PC-3 (cell line): ENCODE results near the gene ADGRG6. TPM values are rescaled to one million over a fixed set of nuclear protein-coding genes. Genes with fewer than 3 reads are reported as not detected.

Experiments
- ATAC-seq: fragments of 200-7000 bp; cut with Tn5 transposase; 2 replicates; pipeline ENCODE4 v1.9.1; 2020; ENCODE audit warnings: mild to moderate bottlenecking, moderate library complexity
- BruUV-seq: library from RNA; stranded (reverse); fragments of 400-500 nt; replicated peaks from 2 replicates; lab custom pipeline; 2021; lab: Mats Ljungman, UMichigan
- CTCF ChIA-PET: fragments of 300-600 bp; sonication (Branson Sonifier 250); formaldehyde crosslinking; loops from one replicate; lab custom pipeline; 2022; ENCODE audit warnings: antibody characterized with exemption; lab: Charles Lee
- POLR2A ChIA-PET: fragments of 300-600 bp; sonication (Branson Sonifier 250); formaldehyde crosslinking; loops from one replicate; lab custom pipeline; 2022; ENCODE audit warnings: antibody characterized with exemption; ENCODE audit not compliant: unreplicated experiment; lab: Charles Lee
- DNase-seq: peaks from one replicate; pipeline ENCODE4 v3.0.0-alpha.2; 2015
- H2AFZ ChIP-seq: fragments of 300-600 bp; sonication (generic); 2 replicates; pipeline ENCODE4 v1.6.0; 2016; ENCODE audit warnings: antibody characterized with exemption, low read length
- H3F3A ChIP-seq: fragments of 300-600 bp; sonication (generic); one replicate; pipeline ENCODE4 v1.6.0; 2017; ENCODE audit warnings: antibody characterized with exemption, low read length, control low read depth, mild to moderate bottlenecking; ENCODE audit not compliant: unreplicated experiment
- H3K27ac ChIP-seq: fragments of 300-600 bp; sonication (generic); 2 replicates; pipeline ENCODE4 v1.5.1; 2016; ENCODE audit warnings: mild to moderate bottlenecking, low read length
- H3K27me3 ChIP-seq: fragments of 300-600 bp; sonication (generic); 2 replicates; pipeline ENCODE4 v1.6.1; 2016; ENCODE audit warnings: low read length, mixed read lengths
- H3K36me3 ChIP-seq: fragments of 300-600 bp; sonication (generic); 2 replicates; pipeline ENCODE4 v1.6.1; 2016; ENCODE audit warnings: low read depth, mixed run types, low read length, mixed read lengths
- H3K4me1 ChIP-seq: fragments of 300-600 bp; sonication (generic); 2 replicates; pipeline ENCODE4 v1.5.1; 2016; ENCODE audit warnings: low read length; ENCODE audit not compliant: insufficient read depth
- H3K4me2 ChIP-seq: fragments of 300-600 bp; sonication (generic); 2 replicates; pipeline ENCODE4 v1.6.0; 2016; ENCODE audit warnings: low read length
- H3K4me3 ChIP-seq: fragments of 300-600 bp; sonication (generic); 2 replicates; pipeline ENCODE4 v1.5.1; 2016; ENCODE audit warnings: mild to moderate bottlenecking, low read length, mixed read lengths
- H3K79me2 ChIP-seq: fragments of 300-600 bp; sonication (generic); 2 replicates; pipeline ENCODE4 v1.6.1; 2017; ENCODE audit warnings: low read length, mixed read lengths
- H3K9ac ChIP-seq: fragments of 300-600 bp; sonication (generic); 2 replicates; pipeline ENCODE4 v1.6.0; 2016; ENCODE audit warnings: mild to moderate bottlenecking, low read length
- H3K9me2 ChIP-seq: fragments of 300-600 bp; sonication (generic); replicated peaks from 2 replicates; pipeline ENCODE4 v1.6.1; 2016; ENCODE audit warnings: mixed run types, low read length, mixed read lengths
- H3K9me3 ChIP-seq: fragments of 300-600 bp; sonication (generic); 2 replicates; pipeline ENCODE4 v1.6.1; 2016; ENCODE audit warnings: low read length, mixed read lengths
- H4K20me1 ChIP-seq: fragments of 300-600 bp; sonication (generic); 2 replicates; pipeline ENCODE4 v1.6.1; 2016; ENCODE audit warnings: low read length, mixed read lengths
- CTCF ChIP-seq: fragments of 300-600 bp; sonication (generic); conservative IDR thresholded peaks from 2 replicates; pipeline ENCODE4 v1.5.1; 2017; ENCODE audit warnings: antibody characterized with exemption, low read depth, mild to moderate bottlenecking, low read length
- EZH2 ChIP-seq: fragments of 300-600 bp; sonication (generic); IDR thresholded peaks from one replicate; pipeline ENCODE4 v1.6.1; 2017; ENCODE audit warnings: antibody characterized with exemption, mild to moderate bottlenecking, low read length; ENCODE audit not compliant: unreplicated experiment
- EZH2phosphoT487 ChIP-seq: fragments of 300-600 bp; sonication (generic); IDR thresholded peaks from 2 replicates; pipeline ENCODE4 v1.6.1; 2018; ENCODE audit warnings: mild to moderate bottlenecking, antibody characterized with exemption, low read length, borderline replicate concordance
- intact Hi-C: fragments of 100-400 bp; cut with micrococcal nuclease; formaldehyde crosslinking; loops from 2 replicates; pipeline ENCODE4 v1.9.0; 2023
- total RNA-seq: library from RNA; depleted of rRNA; stranded (reverse); fragments of >200 nt; gene quantifications from 2 replicates; pipeline ENCODE4 v1.2.3, GENCODE V29; 2014

The ADGRG6 gene
- total RNA-seq, 1 experiment from 2014 or later, result 73.2 TPM

- H3K79me2 ChIP-seq, result peaks cover 72% of the 10 kb centered on the region
- H3K27ac ChIP-seq, result peak overlapping the region; percentile 100
- peak; percentile 76 for DNase-seq
- peak; percentile 20 for ATAC-seq
- TF ChIP-seq EZH2phosphoT487 (no peak), EZH2 (no peak), CTCF (no peak)
- no peak overlapping the region for H3K4me3 ChIP-seq
- no peaks in the 10 kb centered on the region for H3K36me3 ChIP-seq
- no TSS peak for BruUV-seq
- CTCF ChIA-PET, result interaction anchor here (1.0 kb wide), 1 partner anchor 75 kb away, joined by 3 read pairs; the partner anchor contains the start of gene ADGRG6
- H3K9ac ChIP-seq, result peak overlapping the region; percentile 91
- H3K4me1 ChIP-seq, result peaks cover 78% of the 10 kb centered on the region
- intact Hi-C loops, result no loop called here
- H3K4me2 ChIP-seq, result peak overlapping the region; percentile 68
- H2AFZ ChIP-seq, result no peak overlapping the region
- no peaks in the 10 kb centered on the region for H3K27me3 ChIP-seq
- no peaks in the 10 kb centered on the region for H3K9me2 ChIP-seq
- no peaks in the 10 kb centered on the region for H3K9me3 ChIP-seq
- no peaks in the 10 kb centered on the region for H4K20me1 ChIP-seq
- POLR2A ChIA-PET, result interaction anchor here (0.6 to 0.9 kb wide), 2 partner anchors 12 to 75 kb away, joined by 3 to 5 read pairs; no protein-coding TSS in a partner anchor
- H3F3A ChIP-seq, result peaks cover 8% of the 10 kb centered on the region
These were observed 74.3 kb downstream of the ADGRG6 start for GRCh38 chr6:142376115-142376514.

- Histone ChIP-seq H3K79me2 (peaks cover 72% of the 10 kb centered on the region), H3K4me3 (peak overlapping the region; percentile 41; the same call in 1 of the 2 replicates), H3K4me1 (peaks cover 79% of the 10 kb centered on the region), H3K9me2 (no peaks in the 10 kb centered on the region), H2AFZ (no peak overlapping the region), H3K27me3 (no peaks in the 10 kb centered on the region), H3K27ac (peak overlapping the region; percentile 100), H3F3A (peaks cover 8% of the 10 kb centered on the region), H3K9me3 (no peaks in the 10 kb centered on the region), H3K4me2 (peak overlapping the region; percentile 76), H3K36me3 (no peaks in the 10 kb centered on the region), H3K9ac (peak overlapping the region; percentile 91), H4K20me1 (no peaks in the 10 kb centered on the region)
- POLR2A ChIA-PET, result interaction anchor here (0.6 to 0.7 kb wide), 2 partner anchors 11 to 47 kb away, joined by 3 to 5 read pairs; no protein-coding TSS in a partner anchor
- peak; percentile 55 for DNase-seq
- no peak for TF ChIP-seq EZH2
- no peak for TF ChIP-seq CTCF
- no peak for TF ChIP-seq EZH2phosphoT487
- BruUV-seq, result no TSS peak
- CTCF ChIA-PET, result no interaction called here
- ATAC-seq, result peak; percentile 5; the same call in 1 of the 2 replicates
- intact Hi-C loops, result no loop called here
These were observed 75.1 kb downstream of the ADGRG6 start for GRCh38 chr6:142376800-142377496.

- H4K20me1 ChIP-seq, result no peaks in the 10 kb centered on the region
- peaks cover 76% of the 10 kb centered on the region for H3K79me2 ChIP-seq
- H3K36me3 ChIP-seq, result no peaks in the 10 kb centered on the region
- H3K9me3 ChIP-seq, result no peaks in the 10 kb centered on the region
- BruUV-seq, result no TSS peak
- H2AFZ ChIP-seq, result no peak overlapping the region
- intact Hi-C loops, result no loop called here
- no peak for DNase-seq
- ATAC-seq, result no peak
- H3K4me3 ChIP-seq, result no peak overlapping the region
- peak overlapping the region; percentile 76 for H3K4me2 ChIP-seq
- H3K27me3 ChIP-seq, result no peaks in the 10 kb centered on the region
- peaks cover 8% of the 10 kb centered on the region for H3F3A ChIP-seq
- POLR2A ChIA-PET, result interaction anchor here (0.7 kb wide), 1 partner anchor 48 kb away, joined by 5 read pairs; no protein-coding TSS in a partner anchor
- peak overlapping the region; percentile 100 for H3K27ac ChIP-seq
- peaks cover 78% of the 10 kb centered on the region for H3K4me1 ChIP-seq
- H3K9me2 ChIP-seq, result no peaks in the 10 kb centered on the region
- CTCF ChIA-PET, result no interaction called here
- peak overlapping the region; percentile 91 for H3K9ac ChIP-seq
- TF ChIP-seq EZH2phosphoT487 (no peak), EZH2 (no peak), CTCF (no peak)
These were observed 75.7 kb downstream of the ADGRG6 start for GRCh38 chr6:142377497-142377848.
